ENCODE data around the gene RMND5B. TPM values are rescaled to one million over a fixed set of nuclear protein-coding genes. Genes with fewer than 3 reads are reported as not detected.
A peak's percentile ranks its signal among the peaks of the same experiment; 100 is the strongest.
"Not testable (repeated sequence)": the region's sequence is repeated elsewhere in the genome, so short reads cannot be mapped to it uniquely, and the experiment has no call there.

RMND5B gene
- polyA plus RNA-seq, 3 donors from 2014 or later: 10.0 to 12.4 (median 11.8) TPM

DNA sequence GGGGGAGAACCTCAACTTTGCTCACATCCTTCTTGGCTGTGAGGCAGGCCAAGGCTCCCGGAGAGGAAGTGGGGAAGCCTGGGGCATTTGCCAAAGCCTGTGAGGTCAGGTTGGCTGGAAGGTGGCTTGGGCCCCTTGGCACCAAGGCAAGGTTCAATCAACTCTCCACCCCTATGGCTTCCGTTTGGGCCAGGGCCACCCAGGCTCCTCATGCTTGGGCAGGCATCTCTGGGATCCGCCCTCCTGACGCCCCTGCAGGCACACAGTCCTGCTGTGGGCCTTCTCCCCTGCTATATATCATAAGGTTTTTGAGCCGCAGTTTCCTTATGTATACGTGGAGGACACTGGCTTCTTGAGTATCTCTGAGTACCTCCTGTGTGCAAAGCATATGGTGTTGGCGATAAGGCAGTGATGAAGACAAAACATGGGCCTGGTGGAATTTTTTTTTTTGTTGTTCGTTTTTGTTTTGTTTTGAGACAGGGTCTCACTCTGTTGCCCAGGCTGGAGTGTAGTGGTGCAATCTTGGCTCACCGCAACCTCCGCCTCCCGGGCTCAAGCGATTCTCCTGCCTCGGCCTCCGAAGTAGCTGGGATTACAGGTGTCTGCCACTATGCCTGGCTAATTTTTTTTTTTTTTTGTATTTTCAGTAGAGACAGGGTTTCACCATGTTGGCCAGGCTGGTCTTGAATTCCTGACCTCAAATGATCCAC, 3.4 kb upstream of the RMND5B start:
- not testable (repeated sequence) for H3K36me3 Mint-ChIP-seq, H3K4me3 Mint-ChIP-seq, H3K9me3 Mint-ChIP-seq, DNase-seq, H3K27ac Mint-ChIP-seq
- Mint-ChIP-seq H3K4me1 (peaks cover 10 to 18% of the 10 kb centered on the region in 2 donors), H3K27me3 (ENCODE audit: low read depth in 3 of 3) (peaks cover 12 to 17% (median 15%) of the 10 kb centered on the region in 3 donors)

DNA sequence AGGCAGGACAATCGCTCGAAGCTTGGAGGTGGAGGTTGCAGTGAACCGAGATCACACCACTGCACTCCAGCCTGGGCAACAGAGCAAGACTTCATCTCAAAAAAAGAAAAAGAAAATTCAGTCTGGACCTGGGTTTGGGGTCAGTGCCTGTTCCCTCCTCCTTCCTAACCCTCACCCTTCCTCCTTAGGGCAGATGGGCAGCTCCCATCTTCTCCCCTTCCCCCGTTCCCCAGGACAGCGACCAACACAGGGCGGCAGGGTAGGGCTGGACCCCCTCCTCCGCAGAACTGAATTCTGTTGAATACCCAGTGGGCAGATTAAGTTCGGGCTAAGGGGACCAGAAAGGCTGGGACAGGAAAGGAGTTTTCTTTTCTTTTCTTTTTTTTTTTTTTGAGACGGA, 1.5 kb upstream of the RMND5B start:
- H3K9me3 Mint-ChIP-seq: peaks cover 0 to 2% (median 0%) of the 10 kb centered on the region in 6 donors
- peaks cover 10 to 18% of the 10 kb centered on the region in 2 donors for H3K4me1 Mint-ChIP-seq
- H3K36me3 Mint-ChIP-seq: peaks cover 0 to 8% (median 5%) of the 10 kb centered on the region in 3 donors
- H3K4me3 Mint-ChIP-seq: peak overlapping the region in 4 of 5 donors; percentile 17 to 55 (median 34)
- H3K27ac Mint-ChIP-seq: no peak overlapping the region
- DNase-seq: no peak
- peaks cover 6 to 15% (median 13%) of the 10 kb centered on the region in 3 donors for H3K27me3 Mint-ChIP-seq (ENCODE audit: low read depth in 3 of 3)

DNA sequence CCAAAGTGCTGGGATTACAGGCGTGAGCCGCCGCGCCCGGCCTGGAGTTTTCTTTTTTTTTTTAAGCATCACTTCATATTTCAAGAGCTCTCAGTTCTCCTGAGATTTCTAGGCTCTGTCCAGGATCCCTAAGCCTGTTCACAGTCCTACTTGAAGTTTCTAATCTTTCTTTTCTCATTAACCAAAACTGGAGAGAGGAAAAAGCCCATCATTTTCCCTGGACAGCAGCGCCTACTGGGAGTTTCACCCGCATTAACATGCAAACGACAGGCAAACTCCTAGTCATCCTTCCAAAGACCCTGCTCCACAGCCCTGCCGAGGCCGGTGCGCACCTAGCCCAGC, 609 bp upstream of the RMND5B start:
- Mint-ChIP-seq H3K27me3 (ENCODE audit: low read depth in 3 of 3) (peaks cover 6 to 13% (median 12%) of the 10 kb centered on the region in 3 donors), H3K4me3 (peak overlapping the region; percentile 63 to 79 (median 76)), H3K4me1 (peaks cover 10 to 18% of the 10 kb centered on the region in 2 donors), H3K27ac (peak overlapping the region in 5 of 6 donors; percentile 31 to 78 (median 68)), H3K36me3 (peaks cover 0 to 10% (median 6%) of the 10 kb centered on the region in 3 donors)
- not testable (repeated sequence) for DNase-seq, H3K9me3 Mint-ChIP-seq

- peak overlapping the region; percentile 61 to 79 (median 74) for H3K4me3 Mint-ChIP-seq
These were observed 707 bp downstream of the RMND5B start for GRCh38 chr5:178131446-178131996.

DNA sequence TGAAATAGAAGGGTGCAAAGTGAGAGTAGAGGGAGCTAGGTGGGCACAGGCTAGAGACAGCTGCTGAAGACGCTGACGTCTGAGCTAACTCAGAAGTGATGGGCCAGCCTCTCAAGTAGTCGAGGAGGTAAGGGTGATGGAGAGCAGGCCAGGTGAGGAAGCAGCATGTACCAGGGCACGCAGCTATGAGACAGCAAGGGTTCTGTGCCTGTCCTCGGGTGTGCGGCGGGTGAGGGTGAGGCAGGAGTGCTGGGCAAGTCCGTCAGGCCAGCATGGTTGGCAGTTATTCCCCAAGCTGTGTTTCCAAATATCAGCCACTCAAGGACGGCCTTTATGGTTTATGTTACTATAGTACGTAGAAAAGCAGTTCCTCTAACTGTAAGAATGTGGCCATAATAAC, 6.2 kb downstream of the RMND5B start:
- no peak for DNase-seq
- H3K27me3 Mint-ChIP-seq (ENCODE audit: low read depth in 3 of 3): peaks cover 2 to 3% (median 2%) of the 10 kb centered on the region in 3 donors
- H3K36me3 Mint-ChIP-seq: peaks cover 11 to 30% (median 21%) of the 10 kb centered on the region in 3 donors
- no peaks in the 10 kb centered on the region for H3K9me3 Mint-ChIP-seq
- peak overlapping the region in 2 of 6 donors; percentile 28 to 42 for H3K27ac Mint-ChIP-seq
- H3K4me3 Mint-ChIP-seq: no peak overlapping the region
- peaks cover under 1 to 4% of the 10 kb centered on the region in 2 donors for H3K4me1 Mint-ChIP-seq

More at GRCh38 chr5:178131446-178131996, 707 bp downstream of the RMND5B start:
- H3K27me3 Mint-ChIP-seq (ENCODE audit: low read depth in 3 of 3): peaks cover 6 to 12% (median 9%) of the 10 kb centered on the region in 3 donors
- peaks cover 10 to 18% of the 10 kb centered on the region in 2 donors for H3K4me1 Mint-ChIP-seq
- H3K36me3 Mint-ChIP-seq: peaks cover 0 to 17% (median 10%) of the 10 kb centered on the region in 3 donors
- H3K9me3 Mint-ChIP-seq: no peaks in the 10 kb centered on the region
- H3K27ac Mint-ChIP-seq: peak overlapping the region; percentile 26 to 88 (median 58)
- no peak for DNase-seq

DNA sequence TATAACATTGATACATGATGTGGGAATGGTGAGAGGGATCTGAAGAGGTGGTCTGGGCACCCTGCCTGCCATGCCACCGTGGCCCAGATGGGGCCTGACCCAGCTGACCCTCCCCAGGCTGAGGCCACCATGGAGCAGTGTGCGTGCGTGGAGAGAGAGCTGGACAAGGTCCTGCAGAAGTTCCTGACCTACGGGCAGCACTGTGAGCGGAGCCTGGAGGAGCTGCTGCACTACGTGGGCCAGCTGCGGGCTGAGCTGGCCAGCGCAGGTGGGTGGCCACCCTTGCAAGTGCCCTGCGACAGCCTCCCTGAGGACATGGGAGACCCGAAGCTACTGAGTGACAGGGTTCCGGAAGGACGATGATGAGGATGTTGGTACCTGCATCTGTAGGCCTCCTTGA, 7.2 kb downstream of the RMND5B start:
- peaks cover 11 to 32% (median 24%) of the 10 kb centered on the region in 3 donors for H3K36me3 Mint-ChIP-seq

DNA sequence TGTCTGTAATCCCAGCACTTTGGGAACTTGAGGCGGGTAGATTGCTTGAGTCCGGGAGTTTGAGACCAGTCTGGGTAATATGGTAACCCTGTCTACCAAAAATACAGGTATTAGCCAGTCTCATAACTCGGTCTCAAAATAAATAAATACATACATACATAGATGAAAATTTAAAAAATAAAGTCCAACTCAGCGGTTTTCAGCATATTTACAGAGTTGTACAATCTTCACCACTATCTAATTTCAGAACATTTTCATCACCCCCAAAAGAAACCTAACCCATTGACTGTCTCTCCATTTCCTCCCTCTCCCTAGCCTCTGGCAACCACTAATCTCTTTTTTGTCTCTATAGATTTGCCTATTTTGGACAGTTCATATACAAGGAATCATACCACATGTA, 10.7 kb downstream of the RMND5B start:
- peaks cover 11 to 33% (median 21%) of the 10 kb centered on the region in 3 donors for H3K36me3 Mint-ChIP-seq
- peaks cover 0 to 2% (median 2%) of the 10 kb centered on the region in 3 donors for H3K27me3 Mint-ChIP-seq (ENCODE audit: low read depth in 3 of 3)
- no peak overlapping the region for H3K27ac Mint-ChIP-seq
- no peak overlapping the region for H3K4me3 Mint-ChIP-seq
- H3K9me3 Mint-ChIP-seq: no peaks in the 10 kb centered on the region
- H3K4me1 Mint-ChIP-seq: peaks cover 0 to 4% of the 10 kb centered on the region in 2 donors
- no peak for DNase-seq

More for the DNA sequence above, 7.2 kb downstream of the RMND5B start:
- Mint-ChIP-seq H3K9me3 (no peaks in the 10 kb centered on the region), H3K4me1 (no peaks in the 10 kb centered on the region), H3K4me3 (no peak overlapping the region), H3K27ac (no peak overlapping the region), H3K27me3 (ENCODE audit: low read depth in 3 of 3) (peaks cover under 1 to 2% (median 2%) of the 10 kb centered on the region in 3 donors)
- no peak for DNase-seq

- peaks cover 11 to 40% (median 21%) of the 10 kb centered on the region in 3 donors for H3K36me3 Mint-ChIP-seq
- no peak overlapping the region for H3K27ac Mint-ChIP-seq
- no peaks in the 10 kb centered on the region for H3K9me3 Mint-ChIP-seq
- H3K27me3 Mint-ChIP-seq (ENCODE audit: low read depth in 3 of 3): peaks cover 0 to 2% (median 2%) of the 10 kb centered on the region in 3 donors
- H3K4me1 Mint-ChIP-seq: peaks cover 0 to 4% of the 10 kb centered on the region in 2 donors
- no peak overlapping the region for H3K4me3 Mint-ChIP-seq
- DNase-seq: no peak
These were observed 11.8 kb downstream of the RMND5B start for GRCh38 chr5:178142642-178143041.

GRCh38 chr5:178143246-178143645, 12.4 kb downstream of the RMND5B start:
- no peak overlapping the region for H3K4me3 Mint-ChIP-seq
- H3K27ac Mint-ChIP-seq: no peak overlapping the region
- peaks cover 0 to 2% (median 2%) of the 10 kb centered on the region in 3 donors for H3K27me3 Mint-ChIP-seq (ENCODE audit: low read depth in 3 of 3)
- H3K36me3 Mint-ChIP-seq: peaks cover 11 to 40% (median 23%) of the 10 kb centered on the region in 3 donors
- peaks cover 0 to 5% of the 10 kb centered on the region in 2 donors for H3K4me1 Mint-ChIP-seq
- no peaks in the 10 kb centered on the region for H3K9me3 Mint-ChIP-seq
- DNase-seq: no peak

GRCh38 chr5:178143901-178144300, 13.1 kb downstream of the RMND5B start:
- no peak overlapping the region for H3K4me3 Mint-ChIP-seq
- H3K9me3 Mint-ChIP-seq: no peaks in the 10 kb centered on the region
- no peak overlapping the region for H3K27ac Mint-ChIP-seq
- peaks cover 0 to 5% of the 10 kb centered on the region in 2 donors for H3K4me1 Mint-ChIP-seq
- DNase-seq: no peak
- peaks cover 11 to 47% (median 26%) of the 10 kb centered on the region in 3 donors for H3K36me3 Mint-ChIP-seq
- H3K27me3 Mint-ChIP-seq (ENCODE audit: low read depth in 3 of 3): peaks cover 0 to 2% (median 2%) of the 10 kb centered on the region in 3 donors

DNA sequence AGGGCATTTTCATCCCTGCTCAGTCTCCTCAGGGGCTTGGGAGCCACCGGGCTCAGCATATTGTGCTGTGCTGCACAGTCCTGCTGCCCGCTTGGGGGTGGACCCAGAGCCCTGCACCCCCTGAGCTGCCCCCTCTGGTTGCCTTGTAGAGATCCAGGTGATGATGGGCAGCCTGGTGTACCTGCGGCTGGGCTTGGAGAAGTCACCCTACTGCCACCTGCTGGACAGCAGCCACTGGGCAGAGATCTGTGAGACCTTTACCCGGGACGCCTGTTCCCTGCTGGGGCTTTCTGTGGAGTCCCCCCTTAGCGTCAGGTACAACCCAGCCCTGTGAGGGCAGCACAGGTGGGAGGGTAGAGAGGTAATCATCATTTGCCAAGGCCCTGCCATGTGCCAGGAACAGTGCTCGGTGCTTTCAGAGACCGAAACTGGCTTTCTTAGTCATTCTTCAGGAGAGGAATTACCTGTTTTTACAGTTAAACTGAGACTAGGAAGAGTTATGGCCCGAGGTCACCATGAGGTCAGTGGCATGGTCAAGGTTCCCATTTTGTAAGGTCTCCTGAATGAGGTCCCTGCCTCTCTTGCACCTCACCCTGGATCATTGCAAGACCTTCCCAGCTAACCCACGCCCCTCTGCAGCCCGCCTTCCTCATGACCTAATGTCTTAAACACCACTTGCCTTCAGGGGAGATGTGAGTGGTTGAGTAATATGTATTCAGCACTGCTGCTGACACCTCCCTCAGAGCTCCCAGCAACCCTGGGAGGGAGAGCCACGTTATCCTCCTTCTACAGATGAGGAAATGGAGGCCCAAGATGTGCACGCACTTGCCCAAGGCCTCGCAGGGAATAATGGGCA, 15.4 kb downstream of the RMND5B start:
- peaks cover 0 to 4% (median 2%) of the 10 kb centered on the region in 3 donors for H3K27me3 Mint-ChIP-seq (ENCODE audit: low read depth in 3 of 3)
- H3K4me1 Mint-ChIP-seq: peaks cover 0 to 7% of the 10 kb centered on the region in 2 donors
- H3K27ac Mint-ChIP-seq: peak overlapping the region in 1 of 6 donors; percentile 28
- DNase-seq: peak; percentile 62 to 68 (median 66)
- peaks cover 4 to 47% (median 17%) of the 10 kb centered on the region in 3 donors for H3K36me3 Mint-ChIP-seq
- no peaks in the 10 kb centered on the region for H3K9me3 Mint-ChIP-seq
- H3K4me3 Mint-ChIP-seq: no peak overlapping the region

DNA sequence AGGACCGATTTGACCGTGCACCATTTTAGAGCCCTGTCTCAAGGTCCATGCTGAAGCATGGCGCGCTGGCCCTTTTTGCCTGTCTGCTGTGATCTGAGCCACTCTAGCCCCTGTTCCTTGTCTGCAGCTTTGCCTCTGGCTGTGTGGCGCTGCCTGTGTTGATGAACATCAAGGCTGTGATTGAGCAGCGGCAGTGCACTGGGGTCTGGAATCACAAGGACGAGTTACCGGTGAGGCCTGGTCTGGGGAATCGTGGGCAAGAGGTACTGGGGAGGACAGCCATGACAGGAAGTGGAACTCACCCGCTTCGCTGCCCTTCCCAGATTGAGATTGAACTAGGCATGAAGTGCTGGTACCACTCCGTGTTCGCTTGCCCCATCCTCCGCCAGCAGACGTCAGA, 16.6 kb downstream of the RMND5B start:
- Mint-ChIP-seq H3K4me1 (peaks cover 9 to 11% of the 10 kb centered on the region in 2 donors), H3K27me3 (ENCODE audit: low read depth in 3 of 3) (peaks cover 0 to 2% (median 0%) of the 10 kb centered on the region in 3 donors), H3K36me3 (peaks cover 0 to 47% (median 13%) of the 10 kb centered on the region in 3 donors), H3K9me3 (no peaks in the 10 kb centered on the region), H3K27ac (no peak overlapping the region), H3K4me3 (no peak overlapping the region)
- no peak for DNase-seq

DNA sequence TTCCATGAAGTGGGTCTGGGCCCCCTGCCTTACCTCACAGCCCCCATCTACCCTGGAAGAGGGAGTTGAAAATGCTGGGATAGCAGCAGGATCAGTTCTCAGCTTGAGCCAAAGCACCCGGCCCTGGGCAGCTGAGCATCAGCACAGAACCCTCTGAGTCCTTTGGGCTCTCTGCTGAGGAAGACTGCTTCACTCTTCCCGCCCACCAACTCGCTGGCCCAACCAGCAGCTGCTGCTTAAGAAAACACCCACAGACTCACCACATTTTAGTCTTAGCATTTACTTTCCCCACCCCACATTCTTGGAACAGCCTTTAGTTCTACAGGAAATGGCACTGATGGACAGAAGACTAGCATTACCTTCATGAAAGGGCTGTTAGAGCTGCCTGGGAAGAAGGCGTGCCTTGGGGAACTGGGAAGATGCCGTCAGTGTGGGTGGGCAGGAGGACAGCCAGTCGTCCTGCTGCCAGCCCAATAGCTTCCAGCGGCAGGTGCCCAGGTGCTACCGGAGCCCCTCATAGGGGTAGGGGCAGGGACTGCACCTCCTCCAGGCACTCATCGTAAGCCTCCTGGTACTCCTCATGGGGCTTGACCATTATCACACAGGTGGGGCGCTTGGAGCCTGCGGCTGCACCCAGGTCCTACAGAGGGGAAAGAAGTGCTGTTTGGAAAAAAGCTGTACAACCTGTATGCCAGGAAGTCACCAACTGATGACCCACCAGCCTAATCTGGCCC, 18.6 kb downstream of the RMND5B start:
- peaks cover 26 to 28% of the 10 kb centered on the region in 2 donors for H3K4me1 Mint-ChIP-seq

More for the DNA sequence above, 18.6 kb downstream of the RMND5B start:
- no peak overlapping the region for H3K27ac Mint-ChIP-seq
- H3K36me3 Mint-ChIP-seq: peaks cover 0 to 34% (median 9%) of the 10 kb centered on the region in 3 donors
- no peaks in the 10 kb centered on the region for H3K9me3 Mint-ChIP-seq
- H3K27me3 Mint-ChIP-seq (ENCODE audit: low read depth in 3 of 3): peaks cover 4 to 6% (median 4%) of the 10 kb centered on the region in 3 donors
- no peak overlapping the region for H3K4me3 Mint-ChIP-seq
- DNase-seq: no peak
